DOHH2 (cell line): Measurements from ENCODE around the gene RFPL4A.
"Not testable (repeated sequence)": the region's sequence is repeated elsewhere in the genome, so short reads cannot be mapped to it uniquely, and the experiment has no call there.

Experiments
- EZH2phosphoT487 ChIP-seq: fragments of 200-600 bp; sonication (generic); IDR thresholded peaks from 2 replicates; pipeline ENCODE4 v1.6.1; 2017; ENCODE audit warnings: borderline replicate concordance, mild to moderate bottlenecking, antibody characterized with exemption, low read length, moderate library complexity, mixed read lengths
- TF ChIP-seq, protein P1 (sequence below): fragments of 200-600 bp; sonication (generic); IDR thresholded peaks from one replicate; pipeline ENCODE4 v1.5.1; 2014; ENCODE audit warnings: antibody characterized with exemption, mild to moderate bottlenecking, low read depth, low read length; ENCODE audit not compliant: poor library complexity, severe bottlenecking

DNA sequence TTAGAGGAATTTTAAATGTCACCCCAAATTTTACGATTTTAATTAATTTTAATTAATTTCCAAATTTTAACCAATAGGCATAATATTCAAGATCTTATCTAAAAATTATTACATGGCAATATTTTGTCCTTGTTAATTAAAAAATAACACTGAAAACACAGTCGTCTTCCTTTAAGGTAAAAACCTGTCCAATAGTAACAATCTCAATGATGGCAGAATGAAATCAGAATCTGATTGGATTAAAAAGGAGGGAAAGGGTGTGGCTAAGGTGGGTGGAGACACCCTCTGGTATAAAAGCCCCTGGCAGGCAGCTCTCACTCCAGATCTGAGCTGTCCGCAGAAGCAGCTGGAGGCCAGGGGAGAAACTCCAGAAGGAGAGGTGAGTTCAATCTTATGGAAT lies at the start of gene RFPL4A:
- TF ChIP-seq, protein P1, sequence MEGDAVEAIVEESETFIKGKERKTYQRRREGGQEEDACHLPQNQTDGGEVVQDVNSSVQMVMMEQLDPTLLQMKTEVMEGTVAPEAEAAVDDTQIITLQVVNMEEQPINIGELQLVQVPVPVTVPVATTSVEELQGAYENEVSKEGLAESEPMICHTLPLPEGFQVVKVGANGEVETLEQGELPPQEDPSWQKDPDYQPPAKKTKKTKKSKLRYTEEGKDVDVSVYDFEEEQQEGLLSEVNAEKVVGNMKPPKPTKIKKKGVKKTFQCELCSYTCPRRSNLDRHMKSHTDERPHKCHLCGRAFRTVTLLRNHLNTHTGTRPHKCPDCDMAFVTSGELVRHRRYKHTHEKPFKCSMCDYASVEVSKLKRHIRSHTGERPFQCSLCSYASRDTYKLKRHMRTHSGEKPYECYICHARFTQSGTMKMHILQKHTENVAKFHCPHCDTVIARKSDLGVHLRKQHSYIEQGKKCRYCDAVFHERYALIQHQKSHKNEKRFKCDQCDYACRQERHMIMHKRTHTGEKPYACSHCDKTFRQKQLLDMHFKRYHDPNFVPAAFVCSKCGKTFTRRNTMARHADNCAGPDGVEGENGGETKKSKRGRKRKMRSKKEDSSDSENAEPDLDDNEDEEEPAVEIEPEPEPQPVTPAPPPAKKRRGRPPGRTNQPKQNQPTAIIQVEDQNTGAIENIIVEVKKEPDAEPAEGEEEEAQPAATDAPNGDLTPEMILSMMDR: not testable (repeated sequence)
- not testable (repeated sequence) for TF ChIP-seq EZH2phosphoT487
